ENCODE data around the gene LRRFIP2. TPM values are rescaled to one million over a fixed set of nuclear protein-coding genes. Genes with fewer than 3 reads are reported as not detected.
A peak's percentile ranks its signal among the peaks of the same experiment; 100 is the strongest.

LRRFIP2 gene
- total RNA-seq, 1 donor: 84.2 TPM

DNA sequence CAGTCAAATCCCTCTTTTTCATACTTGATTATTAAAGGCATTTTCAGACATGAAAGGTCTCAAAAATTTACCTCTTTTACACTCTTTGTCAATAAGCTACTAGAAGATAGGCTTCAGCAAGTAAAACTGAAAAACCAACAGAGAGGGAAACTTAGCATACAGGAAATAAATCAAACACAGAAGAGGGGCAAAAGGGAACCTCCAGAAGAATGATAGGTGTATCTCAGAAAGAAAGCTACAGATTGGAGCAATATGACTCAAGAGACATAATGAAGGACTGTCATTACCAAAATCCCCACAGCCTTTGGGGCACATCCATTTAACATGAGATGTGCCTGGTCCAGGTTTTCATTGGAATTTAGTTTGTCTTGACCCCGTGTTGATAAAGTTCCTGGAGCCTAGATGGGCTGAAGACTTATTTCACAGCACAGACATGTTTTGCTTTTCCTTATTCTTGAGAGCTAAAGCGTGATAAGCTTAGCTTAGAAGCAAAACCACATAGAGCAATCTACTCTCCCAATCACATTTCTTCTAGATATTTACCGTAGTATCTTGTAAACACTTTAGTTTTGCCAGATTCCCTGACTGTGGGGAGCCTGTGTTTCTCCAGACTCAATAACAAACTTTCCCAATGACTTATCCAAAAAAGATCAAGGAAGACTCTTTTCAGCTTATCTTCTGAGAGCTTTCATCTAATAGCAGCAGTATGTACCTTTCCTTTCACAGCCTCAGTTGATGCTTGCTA is 11.7 kb downstream of the LRRFIP2 start:
- peak overlapping the region; percentile 4 for H3K4me3 ChIP-seq (ENCODE audit: low read depth, low read length)
- TF ChIP-seq, protein P1, sequence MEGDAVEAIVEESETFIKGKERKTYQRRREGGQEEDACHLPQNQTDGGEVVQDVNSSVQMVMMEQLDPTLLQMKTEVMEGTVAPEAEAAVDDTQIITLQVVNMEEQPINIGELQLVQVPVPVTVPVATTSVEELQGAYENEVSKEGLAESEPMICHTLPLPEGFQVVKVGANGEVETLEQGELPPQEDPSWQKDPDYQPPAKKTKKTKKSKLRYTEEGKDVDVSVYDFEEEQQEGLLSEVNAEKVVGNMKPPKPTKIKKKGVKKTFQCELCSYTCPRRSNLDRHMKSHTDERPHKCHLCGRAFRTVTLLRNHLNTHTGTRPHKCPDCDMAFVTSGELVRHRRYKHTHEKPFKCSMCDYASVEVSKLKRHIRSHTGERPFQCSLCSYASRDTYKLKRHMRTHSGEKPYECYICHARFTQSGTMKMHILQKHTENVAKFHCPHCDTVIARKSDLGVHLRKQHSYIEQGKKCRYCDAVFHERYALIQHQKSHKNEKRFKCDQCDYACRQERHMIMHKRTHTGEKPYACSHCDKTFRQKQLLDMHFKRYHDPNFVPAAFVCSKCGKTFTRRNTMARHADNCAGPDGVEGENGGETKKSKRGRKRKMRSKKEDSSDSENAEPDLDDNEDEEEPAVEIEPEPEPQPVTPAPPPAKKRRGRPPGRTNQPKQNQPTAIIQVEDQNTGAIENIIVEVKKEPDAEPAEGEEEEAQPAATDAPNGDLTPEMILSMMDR (IDR thresholded peaks at IDR 0.05; ENCODE audit: insufficient read depth, low read depth, low read length): no peak
- peak; percentile 80 for DNase-seq (ENCODE audit: low read depth)

DNA sequence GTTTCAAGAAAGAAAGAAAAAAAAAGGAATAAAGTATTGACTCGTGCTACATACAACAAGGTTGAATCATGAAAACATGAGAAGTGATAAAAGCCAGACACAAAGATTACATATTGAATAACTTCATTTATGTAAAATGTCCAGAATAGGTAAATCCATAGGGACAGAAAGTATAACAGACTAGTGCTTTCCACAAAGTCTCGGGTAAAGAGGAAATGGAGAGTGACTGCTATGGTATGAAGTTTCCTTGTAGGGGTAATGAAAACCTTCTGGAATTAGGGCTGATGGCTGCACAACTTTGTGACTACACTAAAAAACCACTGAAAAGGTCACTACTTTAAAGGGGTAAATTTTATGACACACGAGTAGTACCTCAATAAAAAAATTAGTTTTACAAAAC is 13.0 kb downstream of the LRRFIP2 start:
- TF ChIP-seq, protein P1 (IDR thresholded peaks at IDR 0.05; ENCODE audit: insufficient read depth, low read depth, low read length): no peak
- DNase-seq (ENCODE audit: low read depth): no peak
- H3K4me3 ChIP-seq (ENCODE audit: low read depth, low read length): no peak overlapping the region

GRCh38 chr3:37155782-37156181 is 18.6 kb downstream of the LRRFIP2 start:
- DNase-seq (ENCODE audit: low read depth): no peak
- TF ChIP-seq, protein P1 (IDR thresholded peaks at IDR 0.05; ENCODE audit: insufficient read depth, low read depth, low read length): no peak
- no peak overlapping the region for H3K4me3 ChIP-seq (ENCODE audit: low read depth, low read length)

- no peak for DNase-seq (ENCODE audit: low read depth)
- H3K4me3 ChIP-seq (ENCODE audit: low read depth, low read length): no peak overlapping the region
- TF ChIP-seq, protein P1 (IDR thresholded peaks at IDR 0.05; ENCODE audit: insufficient read depth, low read depth, low read length): no peak
Measured at GRCh38 chr3:37154668-37155314, 19.6 kb downstream of the LRRFIP2 start.

DNA sequence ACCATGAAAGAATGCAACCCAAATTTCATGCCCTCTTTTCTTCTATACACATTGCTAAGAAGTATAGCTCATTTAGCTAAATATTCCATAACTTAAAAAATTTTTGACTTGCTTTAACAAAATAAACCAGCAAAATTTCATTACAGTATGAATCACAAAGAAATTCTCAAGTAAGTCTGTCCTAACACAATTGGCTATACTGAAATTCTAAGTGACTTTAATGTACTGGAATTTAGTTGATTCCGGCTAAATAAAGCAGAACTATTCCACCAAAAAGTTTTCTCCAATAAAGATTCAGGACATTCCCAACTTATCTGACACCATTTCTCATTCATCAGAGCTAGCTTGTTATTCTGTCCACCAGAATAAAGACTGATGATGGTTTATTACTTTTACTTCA is 23.8 kb downstream of the LRRFIP2 start:
- TF ChIP-seq, protein P1 (IDR thresholded peaks at IDR 0.05; ENCODE audit: insufficient read depth, low read depth, low read length): no peak
- no peak for DNase-seq (ENCODE audit: low read depth)
- no peak overlapping the region for H3K4me3 ChIP-seq (ENCODE audit: low read depth, low read length)

DNA sequence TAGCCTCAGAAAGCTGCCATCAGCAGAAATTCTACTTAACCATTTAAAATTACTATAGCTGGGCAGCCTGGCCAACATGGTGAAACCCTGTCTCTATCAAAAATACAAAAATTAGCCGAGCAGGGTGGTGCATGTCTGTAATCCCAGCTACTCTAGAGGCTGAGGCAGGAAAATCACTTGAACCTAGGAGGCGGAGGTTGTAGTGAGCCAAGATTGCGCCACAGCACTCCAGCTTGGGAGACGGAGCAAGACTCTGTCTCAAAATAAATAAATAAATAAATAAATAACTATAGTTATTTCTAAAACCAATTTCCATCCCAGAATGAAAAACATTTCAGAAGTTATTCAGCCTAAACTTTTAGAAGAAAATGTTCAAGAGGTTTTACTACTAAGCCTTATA is 25.1 kb downstream of the LRRFIP2 start:
- DNase-seq (ENCODE audit: low read depth): no peak
- H3K4me3 ChIP-seq (ENCODE audit: low read depth, low read length): no peak overlapping the region
- TF ChIP-seq, protein P1 (IDR thresholded peaks at IDR 0.05; ENCODE audit: insufficient read depth, low read depth, low read length): no peak
